ENCODE data around the gene GFY.

DNA sequence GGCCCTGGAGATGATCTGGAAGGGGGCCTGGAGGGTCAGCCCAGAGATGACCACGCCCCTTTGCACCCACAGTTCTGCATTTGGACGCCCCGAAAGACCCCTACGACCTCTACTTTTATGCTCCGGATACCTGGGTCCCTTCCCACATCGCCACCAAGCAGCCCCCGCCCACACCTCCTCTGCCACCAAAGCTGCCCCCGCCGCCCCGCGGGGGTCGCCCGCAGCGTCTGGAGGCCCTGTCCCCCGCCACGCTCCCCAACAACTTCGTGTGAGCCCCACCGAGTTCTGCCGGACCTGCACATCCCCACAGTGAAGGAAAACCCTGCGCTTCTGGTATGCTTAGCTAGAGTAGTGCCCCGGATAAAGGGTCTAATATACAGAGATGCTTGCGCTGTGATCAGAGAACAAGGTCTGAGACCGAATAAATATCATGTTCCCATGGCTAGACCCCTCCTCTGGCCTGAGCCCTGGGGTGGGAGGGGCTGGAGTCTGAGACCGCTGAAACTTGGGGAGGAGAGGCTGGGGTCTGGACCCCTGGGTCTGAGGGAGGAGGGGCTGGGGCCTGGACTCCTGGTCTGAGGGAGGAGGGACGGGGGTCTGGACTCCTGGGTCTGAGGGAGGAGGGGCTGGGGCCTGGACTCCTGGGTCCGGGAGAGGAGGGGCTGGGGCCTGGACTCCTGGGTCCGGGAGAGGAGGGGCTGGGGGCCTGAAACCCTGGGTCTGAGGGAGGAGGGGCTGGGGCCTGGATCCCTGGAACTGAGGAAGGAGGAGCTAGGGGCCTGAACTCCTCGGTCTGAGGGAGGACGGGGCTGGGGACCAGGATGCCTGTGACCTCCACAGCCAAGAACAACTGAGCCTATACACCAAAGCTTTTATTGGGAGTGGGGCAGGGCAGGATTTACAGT, 3.6 kb downstream of the GFY start:
- TF ChIP-seq, protein P1, sequence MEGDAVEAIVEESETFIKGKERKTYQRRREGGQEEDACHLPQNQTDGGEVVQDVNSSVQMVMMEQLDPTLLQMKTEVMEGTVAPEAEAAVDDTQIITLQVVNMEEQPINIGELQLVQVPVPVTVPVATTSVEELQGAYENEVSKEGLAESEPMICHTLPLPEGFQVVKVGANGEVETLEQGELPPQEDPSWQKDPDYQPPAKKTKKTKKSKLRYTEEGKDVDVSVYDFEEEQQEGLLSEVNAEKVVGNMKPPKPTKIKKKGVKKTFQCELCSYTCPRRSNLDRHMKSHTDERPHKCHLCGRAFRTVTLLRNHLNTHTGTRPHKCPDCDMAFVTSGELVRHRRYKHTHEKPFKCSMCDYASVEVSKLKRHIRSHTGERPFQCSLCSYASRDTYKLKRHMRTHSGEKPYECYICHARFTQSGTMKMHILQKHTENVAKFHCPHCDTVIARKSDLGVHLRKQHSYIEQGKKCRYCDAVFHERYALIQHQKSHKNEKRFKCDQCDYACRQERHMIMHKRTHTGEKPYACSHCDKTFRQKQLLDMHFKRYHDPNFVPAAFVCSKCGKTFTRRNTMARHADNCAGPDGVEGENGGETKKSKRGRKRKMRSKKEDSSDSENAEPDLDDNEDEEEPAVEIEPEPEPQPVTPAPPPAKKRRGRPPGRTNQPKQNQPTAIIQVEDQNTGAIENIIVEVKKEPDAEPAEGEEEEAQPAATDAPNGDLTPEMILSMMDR (conservative IDR thresholded peaks at IDR 0.05; ENCODE audit: low read depth in 2 of 2) = no peak
- TF ChIP-seq ZNF114 (CRISPR knock-in tag; IDR thresholded peaks at IDR 0.05) (no peak), CREB1 (CRISPR knock-in tag; IDR thresholded peaks at IDR 0.05; ENCODE audit: low read depth) (no peak), POLR2AphosphoS5 (IDR thresholded peaks at IDR 0.05; ENCODE audit: low read depth) (no peak), EZH2phosphoT487 (IDR thresholded peaks at IDR 0.05; ENCODE audit: unreplicated experiment) (no peak), JUNB (IDR thresholded peaks at IDR 0.05; ENCODE audit: unreplicated experiment) (no peak), EZH2 (IDR thresholded peaks at IDR 0.05; ENCODE audit: low read depth, unreplicated experiment) (no peak), NANOG (IDR thresholded peaks at IDR 0.05; ENCODE audit: borderline replicate concordance) (no peak), ZNF331 (CRISPR knock-in tag; IDR thresholded peaks at IDR 0.05; ENCODE audit: low read depth) (no peak), STAT1 (IDR thresholded peaks at IDR 0.05; ENCODE audit: unreplicated experiment) (no peak)
- TF ChIP-seq, protein P2, sequence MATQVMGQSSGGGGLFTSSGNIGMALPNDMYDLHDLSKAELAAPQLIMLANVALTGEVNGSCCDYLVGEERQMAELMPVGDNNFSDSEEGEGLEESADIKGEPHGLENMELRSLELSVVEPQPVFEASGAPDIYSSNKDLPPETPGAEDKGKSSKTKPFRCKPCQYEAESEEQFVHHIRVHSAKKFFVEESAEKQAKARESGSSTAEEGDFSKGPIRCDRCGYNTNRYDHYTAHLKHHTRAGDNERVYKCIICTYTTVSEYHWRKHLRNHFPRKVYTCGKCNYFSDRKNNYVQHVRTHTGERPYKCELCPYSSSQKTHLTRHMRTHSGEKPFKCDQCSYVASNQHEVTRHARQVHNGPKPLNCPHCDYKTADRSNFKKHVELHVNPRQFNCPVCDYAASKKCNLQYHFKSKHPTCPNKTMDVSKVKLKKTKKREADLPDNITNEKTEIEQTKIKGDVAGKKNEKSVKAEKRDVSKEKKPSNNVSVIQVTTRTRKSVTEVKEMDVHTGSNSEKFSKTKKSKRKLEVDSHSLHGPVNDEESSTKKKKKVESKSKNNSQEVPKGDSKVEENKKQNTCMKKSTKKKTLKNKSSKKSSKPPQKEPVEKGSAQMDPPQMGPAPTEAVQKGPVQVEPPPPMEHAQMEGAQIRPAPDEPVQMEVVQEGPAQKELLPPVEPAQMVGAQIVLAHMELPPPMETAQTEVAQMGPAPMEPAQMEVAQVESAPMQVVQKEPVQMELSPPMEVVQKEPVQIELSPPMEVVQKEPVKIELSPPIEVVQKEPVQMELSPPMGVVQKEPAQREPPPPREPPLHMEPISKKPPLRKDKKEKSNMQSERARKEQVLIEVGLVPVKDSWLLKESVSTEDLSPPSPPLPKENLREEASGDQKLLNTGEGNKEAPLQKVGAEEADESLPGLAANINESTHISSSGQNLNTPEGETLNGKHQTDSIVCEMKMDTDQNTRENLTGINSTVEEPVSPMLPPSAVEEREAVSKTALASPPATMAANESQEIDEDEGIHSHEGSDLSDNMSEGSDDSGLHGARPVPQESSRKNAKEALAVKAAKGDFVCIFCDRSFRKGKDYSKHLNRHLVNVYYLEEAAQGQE (IDR thresholded peaks at IDR 0.05; ENCODE audit: unreplicated experiment) = no peak
- TF ChIP-seq, protein P3, sequence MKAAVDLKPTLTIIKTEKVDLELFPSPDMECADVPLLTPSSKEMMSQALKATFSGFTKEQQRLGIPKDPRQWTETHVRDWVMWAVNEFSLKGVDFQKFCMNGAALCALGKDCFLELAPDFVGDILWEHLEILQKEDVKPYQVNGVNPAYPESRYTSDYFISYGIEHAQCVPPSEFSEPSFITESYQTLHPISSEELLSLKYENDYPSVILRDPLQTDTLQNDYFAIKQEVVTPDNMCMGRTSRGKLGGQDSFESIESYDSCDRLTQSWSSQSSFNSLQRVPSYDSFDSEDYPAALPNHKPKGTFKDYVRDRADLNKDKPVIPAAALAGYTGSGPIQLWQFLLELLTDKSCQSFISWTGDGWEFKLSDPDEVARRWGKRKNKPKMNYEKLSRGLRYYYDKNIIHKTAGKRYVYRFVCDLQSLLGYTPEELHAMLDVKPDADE (IDR thresholded peaks at IDR 0.05) = no peak
